ENCODE data around the gene COX11.

Gene COX11

GRCh38 chr17:54982399-54982798 lies 13.9 kb upstream of the COX11 start:
- Histone ChIP-seq H3K4me3 (no peak overlapping the region), H3K4me1 (peaks cover 0 to 26% (median 13%) of the 10 kb centered on the region in 4 donors), H3K27ac (peak overlapping the region; percentile 57 to 59), H3K36me3 (peaks cover 0 to 8% (median 0%) of the 10 kb centered on the region in 3 donors), H3K27me3 (no peaks in the 10 kb centered on the region), H3K9me3 (peaks cover 0 to 7% (median 0%) of the 10 kb centered on the region in 3 donors)
- no peak for TF ChIP-seq CTCF (IDR thresholded peaks at IDR 0.05)
- DNase-seq, result peak in 1 of 2 donors; percentile 77
- intact Hi-C loops (cut with DNase I; ENCODE audit: low total_unique reads), result no loop called here

- no peak for TF ChIP-seq CTCF (IDR thresholded peaks at IDR 0.05)
- no peak for DNase-seq
- H3K27ac ChIP-seq, result no peak overlapping the region
- no peak overlapping the region for H3K4me3 ChIP-seq
- intact Hi-C loops (cut with DNase I; ENCODE audit: low total_unique reads), result no loop called here
- no peaks in the 10 kb centered on the region for H3K27me3 ChIP-seq
- peaks cover 0 to 26% (median 13%) of the 10 kb centered on the region in 4 donors for H3K4me1 ChIP-seq
- no peaks in the 10 kb centered on the region for H3K36me3 ChIP-seq
- peaks cover 0 to 7% (median 0%) of the 10 kb centered on the region in 3 donors for H3K9me3 ChIP-seq
These were observed 11.9 kb upstream of the COX11 start for GRCh38 chr17:54980375-54980774.

GRCh38 chr17:54979657-54980056 lies 11.2 kb upstream of the COX11 start:
- no peak overlapping the region for H3K4me3 ChIP-seq
- intact Hi-C loops (cut with DNase I; ENCODE audit: low total_unique reads), result no loop called here
- DNase-seq, result no peak
- TF ChIP-seq CTCF (IDR thresholded peaks at IDR 0.05), result no peak
- H3K27ac ChIP-seq, result no peak overlapping the region
- peaks cover 0 to 26% (median 13%) of the 10 kb centered on the region in 4 donors for H3K4me1 ChIP-seq
- no peaks in the 10 kb centered on the region for H3K36me3 ChIP-seq
- H3K9me3 ChIP-seq, result peaks cover 0 to 7% (median 0%) of the 10 kb centered on the region in 3 donors
- no peaks in the 10 kb centered on the region for H3K27me3 ChIP-seq

- no peak for TF ChIP-seq CTCF (IDR thresholded peaks at IDR 0.05)
- Histone ChIP-seq H3K9me3 (peaks cover 0 to 7% (median 0%) of the 10 kb centered on the region in 3 donors), H3K4me3 (no peak overlapping the region), H3K4me1 (peaks cover 0 to 12% (median 4%) of the 10 kb centered on the region in 4 donors), H3K27me3 (no peaks in the 10 kb centered on the region), H3K36me3 (no peaks in the 10 kb centered on the region), H3K27ac (no peak overlapping the region)
- intact Hi-C loops (cut with DNase I; ENCODE audit: low total_unique reads), result no loop called here
- DNase-seq, result no peak
These were observed 9.3 kb upstream of the COX11 start for GRCh38 chr17:54977744-54978143.

- Histone ChIP-seq H3K9me3 (peaks cover 0 to 7% (median 0%) of the 10 kb centered on the region in 3 donors), H3K27ac (no peak overlapping the region), H3K4me1 (no peaks in the 10 kb centered on the region), H3K4me3 (no peak overlapping the region), H3K36me3 (no peaks in the 10 kb centered on the region), H3K27me3 (no peaks in the 10 kb centered on the region)
- intact Hi-C loops (cut with DNase I; ENCODE audit: low total_unique reads), result no loop called here
- no peak for TF ChIP-seq CTCF (IDR thresholded peaks at IDR 0.05)
- DNase-seq, result no peak
These were observed 7.9 kb upstream of the COX11 start for GRCh38 chr17:54976316-54976715.

- DNase-seq, result no peak
- TF ChIP-seq CTCF (IDR thresholded peaks at IDR 0.05), result no peak
- H3K27ac ChIP-seq, result no peak overlapping the region
- H3K9me3 ChIP-seq, result no peaks in the 10 kb centered on the region
- intact Hi-C loops (cut with DNase I; ENCODE audit: low total_unique reads), result no loop called here
- H3K4me1 ChIP-seq, result peaks cover 0 to 8% (median 1%) of the 10 kb centered on the region in 4 donors
- no peak overlapping the region for H3K4me3 ChIP-seq
- no peaks in the 10 kb centered on the region for H3K36me3 ChIP-seq
- H3K27me3 ChIP-seq, result no peaks in the 10 kb centered on the region
These were observed 6.3 kb upstream of the COX11 start for GRCh38 chr17:54974759-54975158.

All from tibial artery (tissue), 4 donors.